ENCODE data around the gene NEFH.

NEFH gene

DNA sequence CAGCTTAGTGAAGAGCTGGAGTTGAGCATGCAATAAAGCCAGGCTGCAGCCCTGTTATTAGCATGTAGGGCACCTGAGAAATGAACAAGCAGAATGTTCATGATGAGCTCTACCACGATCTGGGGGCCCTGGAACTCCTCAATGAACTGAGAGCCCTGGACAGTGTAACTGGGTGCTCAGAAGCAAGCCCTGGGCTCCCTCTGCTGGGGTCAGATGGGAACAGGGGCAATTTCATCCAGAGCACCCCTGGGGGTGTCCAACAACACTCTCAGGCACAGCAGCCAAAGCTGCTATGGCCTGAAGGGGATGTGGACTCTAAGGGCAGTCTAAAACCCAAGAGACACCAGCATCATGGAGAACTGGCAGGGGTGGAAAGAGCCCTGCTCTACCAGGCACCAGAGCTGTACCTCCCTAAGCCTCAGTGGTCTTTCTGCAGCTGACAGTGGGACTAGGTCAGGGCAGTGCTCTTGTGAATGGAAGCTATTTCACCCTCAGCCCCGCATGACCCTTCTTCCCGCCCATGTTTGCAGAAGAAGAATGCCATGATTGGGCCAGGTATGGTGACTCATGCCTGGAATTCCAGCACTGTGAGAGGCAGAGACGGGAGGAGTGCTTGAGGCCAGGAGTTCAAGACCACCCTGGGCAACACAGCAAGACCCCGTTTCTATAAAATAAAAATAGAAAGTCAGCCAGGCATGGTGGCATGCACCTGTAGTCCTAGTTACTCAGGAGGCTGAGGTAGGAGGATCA is 44.6 kb downstream of the NEFH start:
- no peak for DNase-seq (ENCODE audit: low read depth, low spot score)
- CTCF ChIA-PET: interaction anchor here (0.6 to 2.9 kb wide), 11 partner anchors 12 to 218 kb away, joined by 3 to 60 read pairs (median 4); partner anchors contain the start of genes AP1B1 and GAS2L1
- TF ChIP-seq, protein P1, sequence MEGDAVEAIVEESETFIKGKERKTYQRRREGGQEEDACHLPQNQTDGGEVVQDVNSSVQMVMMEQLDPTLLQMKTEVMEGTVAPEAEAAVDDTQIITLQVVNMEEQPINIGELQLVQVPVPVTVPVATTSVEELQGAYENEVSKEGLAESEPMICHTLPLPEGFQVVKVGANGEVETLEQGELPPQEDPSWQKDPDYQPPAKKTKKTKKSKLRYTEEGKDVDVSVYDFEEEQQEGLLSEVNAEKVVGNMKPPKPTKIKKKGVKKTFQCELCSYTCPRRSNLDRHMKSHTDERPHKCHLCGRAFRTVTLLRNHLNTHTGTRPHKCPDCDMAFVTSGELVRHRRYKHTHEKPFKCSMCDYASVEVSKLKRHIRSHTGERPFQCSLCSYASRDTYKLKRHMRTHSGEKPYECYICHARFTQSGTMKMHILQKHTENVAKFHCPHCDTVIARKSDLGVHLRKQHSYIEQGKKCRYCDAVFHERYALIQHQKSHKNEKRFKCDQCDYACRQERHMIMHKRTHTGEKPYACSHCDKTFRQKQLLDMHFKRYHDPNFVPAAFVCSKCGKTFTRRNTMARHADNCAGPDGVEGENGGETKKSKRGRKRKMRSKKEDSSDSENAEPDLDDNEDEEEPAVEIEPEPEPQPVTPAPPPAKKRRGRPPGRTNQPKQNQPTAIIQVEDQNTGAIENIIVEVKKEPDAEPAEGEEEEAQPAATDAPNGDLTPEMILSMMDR (IDR thresholded peaks at IDR 0.05; ENCODE audit: insufficient read depth, low read length, missing control alignments): peak; percentile 49
- no peak overlapping the region for H3K4me3 ChIP-seq (ENCODE audit: low read depth, low read length)
- POLR2A ChIA-PET: interaction anchor here (0.6 kb wide), 1 partner anchor 327 kb away, joined by 4 read pairs; no protein-coding TSS in a partner anchor

DNA sequence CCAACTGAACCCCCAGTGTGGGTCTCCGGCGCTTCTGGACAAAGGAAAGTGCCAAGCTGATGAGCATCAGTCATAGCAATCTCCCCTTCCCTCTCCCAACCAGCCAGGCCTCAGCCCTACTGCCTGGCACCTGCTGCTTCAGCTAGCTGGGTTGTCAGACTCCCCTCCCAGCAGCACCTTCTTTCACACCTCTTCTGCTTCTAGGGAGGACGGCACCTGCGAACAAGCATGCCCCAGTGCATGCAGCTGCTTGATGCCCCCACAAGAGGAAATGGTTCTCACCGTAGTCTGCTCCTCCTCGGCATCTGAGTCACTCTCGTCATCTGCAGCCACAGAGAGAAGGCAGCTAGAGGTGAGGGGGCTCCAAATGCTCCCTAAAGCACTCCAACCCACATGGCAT is 48.1 kb downstream of the NEFH start:
- no peak for DNase-seq (ENCODE audit: low read depth, low spot score)
- TF ChIP-seq, protein P1 (IDR thresholded peaks at IDR 0.05; ENCODE audit: insufficient read depth, low read length, missing control alignments): no peak
- CTCF ChIA-PET: interaction anchor here (1.3 kb wide), 1 partner anchor 132 kb away, joined by 6 read pairs; no protein-coding TSS in a partner anchor
- no peak overlapping the region for H3K4me3 ChIP-seq (ENCODE audit: low read depth, low read length)
- POLR2A ChIA-PET: no interaction called here

DNA sequence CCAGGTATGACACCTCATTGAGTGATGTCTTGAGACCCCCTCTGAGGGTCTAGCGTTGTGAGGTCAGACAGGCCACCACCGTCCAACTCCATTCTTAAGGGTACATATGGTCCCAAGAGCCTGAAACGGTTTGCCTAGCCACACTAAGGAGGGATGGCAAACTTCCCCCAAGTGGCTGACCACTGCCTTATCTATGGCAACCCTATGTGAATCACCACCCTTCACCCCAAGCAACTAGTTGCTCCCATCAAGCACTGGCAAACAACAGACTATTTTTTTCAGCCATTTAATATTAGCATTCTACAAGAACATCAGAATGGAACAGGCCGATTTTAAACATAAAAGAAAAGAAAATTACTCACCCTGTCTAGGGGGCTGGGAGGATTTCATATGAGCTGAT is 50.7 kb downstream of the NEFH start:
- no peak for DNase-seq (ENCODE audit: low read depth, low spot score)
- ChIA-PET POLR2A (no interaction called here), CTCF (interaction anchor here (0.9 to 1.8 kb wide), 3 partner anchors 23 to 224 kb away, joined by 3 to 9 read pairs (median 7); partner anchors contain the start of genes GAS2L1 and THOC5)
- TF ChIP-seq, protein P1 (IDR thresholded peaks at IDR 0.05; ENCODE audit: insufficient read depth, low read length, missing control alignments): no peak
- no peak overlapping the region for H3K4me3 ChIP-seq (ENCODE audit: low read depth, low read length)

DNA sequence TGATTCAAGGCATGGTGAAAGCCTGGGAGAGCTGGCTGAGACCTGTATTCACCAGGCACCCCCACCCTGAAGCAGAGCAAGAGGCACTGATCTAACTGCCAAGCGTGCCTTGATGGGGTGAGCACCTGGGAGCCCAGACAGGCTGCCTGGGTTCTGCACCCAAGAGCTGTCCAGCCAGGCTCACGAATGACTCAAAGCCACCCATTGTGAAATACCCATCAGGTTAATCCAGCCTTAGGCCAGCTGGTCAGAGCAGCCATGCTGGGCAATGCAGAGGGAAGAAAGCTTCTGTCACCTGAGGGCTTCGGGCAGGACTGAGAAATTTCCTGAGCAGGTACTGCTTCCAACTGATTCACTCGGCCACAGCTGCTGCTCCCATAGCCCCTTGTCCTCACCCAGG is 51.4 kb downstream of the NEFH start:
- TF ChIP-seq, protein P1 (IDR thresholded peaks at IDR 0.05; ENCODE audit: insufficient read depth, low read length, missing control alignments): no peak
- ChIA-PET POLR2A (no interaction called here), CTCF (interaction anchor here (1.0 to 1.8 kb wide), 2 partner anchors 22 to 137 kb away, joined by 3 to 9 read pairs; partner anchors contain the start of gene THOC5)
- no peak overlapping the region for H3K4me3 ChIP-seq (ENCODE audit: low read depth, low read length)
- DNase-seq (ENCODE audit: low read depth, low spot score): no peak

DNA sequence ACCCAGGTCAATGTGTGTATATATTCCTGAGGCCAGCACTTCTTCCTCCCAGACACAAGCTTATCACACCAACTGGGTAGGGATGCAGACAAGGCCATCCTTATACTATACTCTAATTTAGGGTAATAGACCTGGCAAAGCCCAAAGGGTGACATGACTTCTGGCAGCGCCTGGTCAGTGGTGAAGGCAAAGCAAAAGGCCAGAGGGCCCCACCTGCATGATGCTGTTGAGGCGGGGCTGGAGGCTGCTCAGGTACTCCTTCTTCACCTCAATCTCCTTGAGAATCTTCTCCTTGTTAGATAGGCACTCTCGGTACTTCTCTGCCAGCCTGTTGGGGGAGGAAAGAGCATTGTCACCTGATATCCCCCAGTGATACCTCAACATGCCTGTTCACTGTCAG is 56.4 kb downstream of the NEFH start:
- H3K4me3 ChIP-seq (ENCODE audit: low read depth, low read length): no peak overlapping the region
- ChIA-PET POLR2A (no interaction called here), CTCF (interaction anchor here (1.0 kb wide), 1 partner anchor 12 kb away, joined by 3 read pairs; no protein-coding TSS in a partner anchor)
- TF ChIP-seq, protein P1 (IDR thresholded peaks at IDR 0.05; ENCODE audit: insufficient read depth, low read length, missing control alignments): no peak
- no peak for DNase-seq (ENCODE audit: low read depth, low spot score)

DNA sequence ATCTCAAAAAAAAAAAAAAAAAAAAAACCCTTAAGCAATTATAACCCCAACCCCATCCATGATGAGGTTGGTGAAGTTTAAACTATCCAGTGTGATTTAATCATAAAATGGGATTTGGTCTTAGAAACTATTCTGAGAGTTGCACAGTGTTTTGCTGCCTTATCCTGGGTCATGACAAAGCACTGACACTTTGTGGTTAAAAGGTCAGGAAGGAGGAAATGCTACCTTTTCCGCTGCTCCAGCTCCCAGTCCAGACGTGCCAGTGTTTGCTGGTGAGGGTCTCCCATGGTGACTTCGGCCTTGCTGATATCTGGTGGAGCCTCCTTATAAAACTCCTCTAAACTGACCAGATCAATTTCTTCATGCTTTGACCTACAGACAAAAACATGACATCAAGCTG is 59.1 kb downstream of the NEFH start:
- DNase-seq (ENCODE audit: low read depth, low spot score): no peak
- CTCF ChIA-PET: interaction anchor here (1.7 kb wide), 1 partner anchor 15 kb away, joined by 7 read pairs; the partner anchor contains the start of gene THOC5
- TF ChIP-seq, protein P1 (IDR thresholded peaks at IDR 0.05; ENCODE audit: insufficient read depth, low read length, missing control alignments): no peak
- no peak overlapping the region for H3K4me3 ChIP-seq (ENCODE audit: low read depth, low read length)
- POLR2A ChIA-PET: no interaction called here

All from AG04449 (cell line).